ENCODE data around the gene CFAP107. TPM values are rescaled to one million over a fixed set of nuclear protein-coding genes. Genes with fewer than 3 reads are reported as not detected.

The CFAP107 gene
- total RNA-seq, result not detected in 2 replicates

GRCh38 chr1:12745992-12746323 lies at the start of gene CFAP107:
CFAP107 (plus strand) TSS chr1:12746200; CDS start chr1:12746431, 231 bp downstream.

GRCh38 chr1:12715896-12716437 lies 30.0 kb upstream of the CFAP107 start, which contains the start of gene AADACL3:
AADACL3 (plus strand) TSS chr1:12716110; CDS start chr1:12716177, 67 bp downstream.

GRCh38 chr1:12773438-12773837 lies 27.4 kb downstream of the CFAP107 start, which contains the start of gene PRAMEF12:
PRAMEF12 (plus strand) TSS chr1:12773738; CDS start chr1:12774868, 1,130 bp downstream.

GRCh38 chr1:12791097-12791496 lies 45.1 kb downstream of the CFAP107 start, which contains the start of gene PRAMEF1:
PRAMEF1 (plus strand) TSS chr1:12791397; CDS start chr1:12793228, 1,831 bp downstream.

Other genes with a start within 250 kb of the CFAP107 start
- gene DHRS3, start 128.0 kb upstream of the CFAP107 start, total RNA-seq, result 57.0 and 192 TPM in 2 replicates
- gene AADACL4, start 102.1 kb upstream of the CFAP107 start, total RNA-seq, result not detected in 2 replicates
- gene AADACL3, start 30.1 kb upstream of the CFAP107 start, total RNA-seq, result not detected in 2 replicates
- gene PRAMEF12, start 27.5 kb downstream of the CFAP107 start, total RNA-seq, result not detected in 2 replicates
- not detected in 2 replicates for gene PRAMEF1, start 45.2 kb downstream of the CFAP107 start, total RNA-seq
- gene PRAMEF11, start 85.2 kb downstream of the CFAP107 start, total RNA-seq, result not detected in 2 replicates
- gene HNRNPCL1, start 102.5 kb downstream of the CFAP107 start, total RNA-seq, result not detected in 2 replicates
- not detected in 2 replicates for gene PRAMEF2, start 110.9 kb downstream of the CFAP107 start, total RNA-seq
- not detected in 2 replicates for gene PRAMEF4, start 140.0 kb downstream of the CFAP107 start, total RNA-seq
- gene PRAMEF10, start 152.1 kb downstream of the CFAP107 start, total RNA-seq, result not detected in 2 replicates
- not detected in 2 replicates for gene PRAMEF7, start 170.4 kb downstream of the CFAP107 start, total RNA-seq
- not detected in 2 replicates for gene PRAMEF6, start 201.4 kb downstream of the CFAP107 start, total RNA-seq

Measured in placental pericyte (primary cell).